D721Med (cell line): Measurements from ENCODE around the gene FGFR3.

Source experiments
- DNase-seq: peaks from one replicate; pipeline ENCODE4 v3.0.0; 2011; ENCODE audit warnings: low spot score; ENCODE audit not compliant: insufficient read length
- FAIRE-seq: peaks from 2 replicates; lab custom pipeline; 2011; peaks lifted over from hg19 to GRCh38; lab: Jason Lieb, UNC
- CTCF ChIP-seq: IDR thresholded peaks from 2 replicates; pipeline ENCODE4 v1.5.1; 2012; ENCODE audit warnings: mild to moderate bottlenecking, control low read depth; ENCODE audit not compliant: insufficient read depth; ENCODE audit errors: missing control alignments

Gene FGFR3

GRCh38 chr4:1759818-1760223 is 33.3 kb upstream of the FGFR3 start:
- FAIRE-seq (no peak), DNase-seq (no peak)
- no peak for TF ChIP-seq CTCF

- no peak for TF ChIP-seq CTCF
- no peak for FAIRE-seq
- DNase-seq, result no peak
Observed at GRCh38 chr4:1760521-1761071, 32.5 kb upstream of the FGFR3 start.

GRCh38 chr4:1761130-1761689 is 31.9 kb upstream of the FGFR3 start:
- no peak for DNase-seq
- no peak for FAIRE-seq
- no peak for TF ChIP-seq CTCF

- DNase-seq (no peak), FAIRE-seq (no peak)
- no peak for TF ChIP-seq CTCF
Observed at GRCh38 chr4:1762264-1763010, 30.7 kb upstream of the FGFR3 start.

- TF ChIP-seq CTCF, result no peak
- DNase-seq (no peak), FAIRE-seq (no peak)
Observed at GRCh38 chr4:1763070-1763549, 30.0 kb upstream of the FGFR3 start.

- FAIRE-seq (no peak), DNase-seq (no peak)
- no peak for TF ChIP-seq CTCF
Observed at GRCh38 chr4:1763550-1764080, 29.5 kb upstream of the FGFR3 start.
